C4-2B (cell line): ENCODE measurements around the gene AK8.

Source experiments
- H3K27ac ChIP-seq: fragments of 450-650 bp; 2 replicates; pipeline ENCODE4 v1.5.1; 2017
- ZFX ChIP-seq: fragments of 450-650 bp; IDR thresholded peaks from 2 replicates; pipeline ENCODE4 v1.6.1; 2017
- TF ChIP-seq, protein P1 (sequence below): fragments of 450-650 bp; conservative IDR thresholded peaks from 2 replicates; pipeline ENCODE4 v1.5.1; 2017; ENCODE audit warnings: mild to moderate bottlenecking

AK8 gene

DNA sequence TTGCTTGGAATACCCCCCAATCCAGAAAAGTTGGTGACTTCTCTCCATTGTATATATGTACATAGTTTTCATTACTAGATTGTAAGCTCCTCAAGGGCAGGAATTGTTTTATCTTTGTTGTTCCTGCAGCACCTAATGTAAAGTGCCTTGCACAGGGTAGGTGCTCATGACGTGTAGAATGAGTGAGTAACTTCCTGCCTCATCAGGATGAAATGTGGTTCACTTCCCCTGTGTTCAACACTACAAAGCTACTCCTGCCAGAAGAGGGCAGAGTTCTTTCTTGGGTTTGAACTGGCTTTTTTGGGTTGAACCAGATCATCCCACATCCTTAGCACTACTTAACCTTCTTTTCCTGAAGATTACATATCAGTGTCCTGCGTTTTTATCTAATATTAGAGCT lies 183.9 kb downstream of the AK8 start:
- TF ChIP-seq ZFX = no peak
- TF ChIP-seq, protein P1, sequence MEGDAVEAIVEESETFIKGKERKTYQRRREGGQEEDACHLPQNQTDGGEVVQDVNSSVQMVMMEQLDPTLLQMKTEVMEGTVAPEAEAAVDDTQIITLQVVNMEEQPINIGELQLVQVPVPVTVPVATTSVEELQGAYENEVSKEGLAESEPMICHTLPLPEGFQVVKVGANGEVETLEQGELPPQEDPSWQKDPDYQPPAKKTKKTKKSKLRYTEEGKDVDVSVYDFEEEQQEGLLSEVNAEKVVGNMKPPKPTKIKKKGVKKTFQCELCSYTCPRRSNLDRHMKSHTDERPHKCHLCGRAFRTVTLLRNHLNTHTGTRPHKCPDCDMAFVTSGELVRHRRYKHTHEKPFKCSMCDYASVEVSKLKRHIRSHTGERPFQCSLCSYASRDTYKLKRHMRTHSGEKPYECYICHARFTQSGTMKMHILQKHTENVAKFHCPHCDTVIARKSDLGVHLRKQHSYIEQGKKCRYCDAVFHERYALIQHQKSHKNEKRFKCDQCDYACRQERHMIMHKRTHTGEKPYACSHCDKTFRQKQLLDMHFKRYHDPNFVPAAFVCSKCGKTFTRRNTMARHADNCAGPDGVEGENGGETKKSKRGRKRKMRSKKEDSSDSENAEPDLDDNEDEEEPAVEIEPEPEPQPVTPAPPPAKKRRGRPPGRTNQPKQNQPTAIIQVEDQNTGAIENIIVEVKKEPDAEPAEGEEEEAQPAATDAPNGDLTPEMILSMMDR = peak; percentile 33

GRCh38 chr9:132690696-132691095 lies 187.4 kb downstream of the AK8 start:
- TF ChIP-seq ZFX = no peak
- TF ChIP-seq, protein P1 = no peak
- no peak overlapping the region for H3K27ac ChIP-seq

More for the DNA sequence above, 183.9 kb downstream of the AK8 start:
- no peak overlapping the region for H3K27ac ChIP-seq

DNA sequence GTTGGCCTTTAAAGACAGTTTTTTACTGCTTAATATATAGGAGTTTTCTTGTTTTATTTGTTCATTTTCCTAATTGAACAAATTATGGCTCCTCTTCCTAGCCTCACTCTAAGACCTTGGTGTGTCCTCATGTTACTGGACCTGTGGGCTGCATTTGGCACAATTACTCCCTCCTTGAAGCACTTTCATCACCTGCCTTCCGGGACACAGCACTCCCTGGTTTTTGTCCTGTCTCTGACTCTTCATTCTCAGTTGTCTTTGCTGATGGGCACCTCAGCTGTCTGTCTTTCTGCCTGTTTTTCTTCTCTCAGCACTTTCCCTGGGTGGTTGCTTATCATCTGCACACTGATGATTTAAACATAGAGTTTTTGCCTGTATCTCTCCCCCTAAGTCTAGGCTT lies 194.2 kb downstream of the AK8 start:
- TF ChIP-seq ZFX = no peak
- TF ChIP-seq, protein P1 = no peak
- no peak overlapping the region for H3K27ac ChIP-seq

DNA sequence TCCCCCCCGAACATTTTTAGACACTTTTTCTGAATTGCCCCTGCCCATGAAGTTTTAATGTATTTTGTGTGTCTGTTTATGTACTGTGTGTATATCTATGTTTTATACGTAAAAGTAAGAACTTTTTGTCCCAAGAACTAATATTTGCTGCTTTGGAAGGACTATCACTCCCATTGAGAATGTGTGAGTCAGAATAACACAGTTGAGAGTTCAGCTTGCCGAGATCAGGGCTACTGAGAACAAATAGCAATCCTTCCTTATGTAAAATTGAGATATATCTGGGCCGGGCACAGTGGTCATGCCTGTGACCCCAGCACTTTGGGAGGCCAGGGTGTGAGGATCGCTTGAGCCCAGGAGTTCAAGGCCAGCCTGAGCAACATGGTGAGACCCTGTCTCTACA lies 196.5 kb downstream of the AK8 start:
- H3K27ac ChIP-seq = no peak overlapping the region
- TF ChIP-seq ZFX = no peak

GRCh38 chr9:132679946-132680625 lies 198.0 kb downstream of the AK8 start:
- H3K27ac ChIP-seq = no peak overlapping the region
- TF ChIP-seq, protein P1 = no peak
- TF ChIP-seq ZFX = no peak

GRCh38 chr9:132677976-132678375 lies 200.1 kb downstream of the AK8 start:
- TF ChIP-seq, protein P1 = no peak
- TF ChIP-seq ZFX = no peak
- H3K27ac ChIP-seq = no peak overlapping the region
